ENCODE measurements around the gene PPP1R26. TPM values are rescaled to one million over a fixed set of nuclear protein-coding genes. Genes with fewer than 3 reads are reported as not detected.
"Not testable (repeated sequence)": the region's sequence is repeated elsewhere in the genome, so short reads cannot be mapped to it uniquely, and the experiment has no call there.

PPP1R26 gene
- total and polyA plus RNA-seq, 9 donors: 3.4 to 19.9 (median 14.7) TPM

GRCh38 chr9:135443797-135444425, 35.7 kb upstream of the PPP1R26 start:
- Histone ChIP-seq H3K4me3 (no peak overlapping the region), H3K4me1 (ENCODE audit: insufficient read depth) (peaks cover 6% of the 10 kb centered on the region), H3K36me3 (no peaks in the 10 kb centered on the region), H3K9me3 (no peaks in the 10 kb centered on the region), H3K27ac (no peak overlapping the region), H3K27me3 (no peaks in the 10 kb centered on the region)
- TF ChIP-seq EP300 (IDR thresholded peaks at IDR 0.05): no peak
- TF ChIP-seq POLR2A (IDR thresholded peaks at IDR 0.05): no peak
- no peak for TF ChIP-seq CTCF (IDR thresholded peaks at IDR 0.05)
- 77 to 82% (median 79%) methylated on average over 28 of the region's 28 CpGs for WGBS, 3 donors
- intact Hi-C loops (cut with DNase I): loop anchor here in 1 of 4 donors (5.0 kb wide), 1 partner anchor 33 kb away; the partner anchor contains the start of gene PPP1R26
- no peak for DNase-seq

GRCh38 chr9:135447126-135447525, 32.5 kb upstream of the PPP1R26 start:
- Histone ChIP-seq H3K9me3 (no peaks in the 10 kb centered on the region), H3K27ac (no peak overlapping the region), H3K4me3 (no peak overlapping the region), H3K27me3 (no peaks in the 10 kb centered on the region), H3K4me1 (ENCODE audit: insufficient read depth) (no peaks in the 10 kb centered on the region), H3K36me3 (no peaks in the 10 kb centered on the region)
- WGBS, 3 donors: 81 to 87% (median 85%) methylated on average over 12 of the region's 12 CpGs
- no peak for DNase-seq
- TF ChIP-seq POLR2A (IDR thresholded peaks at IDR 0.05) (no peak), EP300 (IDR thresholded peaks at IDR 0.05) (no peak), CTCF (IDR thresholded peaks at IDR 0.05) (no peak)
- intact Hi-C loops (cut with DNase I): no loop called here

- intact Hi-C loops (cut with DNase I): no loop called here
- DNase-seq: no peak
- Histone ChIP-seq H3K9me3 (no peaks in the 10 kb centered on the region), H3K27me3 (no peaks in the 10 kb centered on the region), H3K36me3 (no peaks in the 10 kb centered on the region), H3K4me1 (ENCODE audit: insufficient read depth) (no peaks in the 10 kb centered on the region), H3K4me3 (no peak overlapping the region), H3K27ac (no peak overlapping the region)
- TF ChIP-seq EP300 (IDR thresholded peaks at IDR 0.05) (no peak), CTCF (IDR thresholded peaks at IDR 0.05) (no peak), POLR2A (IDR thresholded peaks at IDR 0.05) (no peak)
- 11 to 24% (median 16%) methylated on average over 11 of the region's 11 CpGs for WGBS, 3 donors
These were observed 30.9 kb upstream of the PPP1R26 start for GRCh38 chr9:135448663-135449100.

GRCh38 chr9:135449532-135449931, 30.1 kb upstream of the PPP1R26 start:
- H3K9me3 ChIP-seq; intact Hi-C loops (cut with DNase I); H3K4me3 ChIP-seq; H3K4me1 ChIP-seq (ENCODE audit: insufficient read depth); DNase-seq; H3K27ac ChIP-seq; H3K27me3 ChIP-seq; H3K36me3 ChIP-seq: not testable (repeated sequence)
- 78 to 82% (median 81%) methylated on average over 11 of the region's 11 CpGs for WGBS, 3 donors

- DNase-seq: no peak
- TF ChIP-seq CTCF (IDR thresholded peaks at IDR 0.05) (no peak), POLR2A (IDR thresholded peaks at IDR 0.05) (no peak), EP300 (IDR thresholded peaks at IDR 0.05) (no peak)
- Histone ChIP-seq H3K27me3 (no peaks in the 10 kb centered on the region), H3K36me3 (no peaks in the 10 kb centered on the region), H3K4me3 (no peak overlapping the region), H3K4me1 (ENCODE audit: insufficient read depth) (no peaks in the 10 kb centered on the region), H3K27ac (no peak overlapping the region), H3K9me3 (peaks cover 0 to 5% of the 10 kb centered on the region in 2 donors)
- intact Hi-C loops (cut with DNase I): no loop called here
- WGBS, 3 donors: 90 to 94% (median 92%) methylated on average over 10 of the region's 10 CpGs
These were observed 28.6 kb upstream of the PPP1R26 start for GRCh38 chr9:135450956-135451355.

- H3K4me1 ChIP-seq (ENCODE audit: insufficient read depth); H3K27me3 ChIP-seq; H3K36me3 ChIP-seq; H3K4me3 ChIP-seq; H3K27ac ChIP-seq; DNase-seq; intact Hi-C loops (cut with DNase I); H3K9me3 ChIP-seq: not testable (repeated sequence)
- WGBS, 3 donors: 70 to 81% (median 79%) methylated on average over 7 of the region's 7 CpGs
These were observed 27.7 kb upstream of the PPP1R26 start for GRCh38 chr9:135451909-135452308.
